Measurements from ENCODE around the gene LTB4R.
"Not testable (repeated sequence)": the region's sequence is repeated elsewhere in the genome, so short reads cannot be mapped to it uniquely, and the experiment has no call there.

The LTB4R gene

GRCh38 chr14:24323341-24323740 lies 12.0 kb downstream of the LTB4R start:
- no peak for DNase-seq (ENCODE audit: low read depth in 2 of 2)

GRCh38 chr14:24324024-24324423 lies 12.7 kb downstream of the LTB4R start:
- no peak for DNase-seq (ENCODE audit: low read depth in 2 of 2)

- no peak for DNase-seq (ENCODE audit: low read depth in 2 of 2)
Observed at GRCh38 chr14:24325041-24325530, 13.8 kb downstream of the LTB4R start.

- DNase-seq (ENCODE audit: low read depth in 2 of 2), result no peak
Observed at GRCh38 chr14:24325963-24326362, 14.7 kb downstream of the LTB4R start.

- DNase-seq (ENCODE audit: low read depth in 2 of 2), result no peak
Observed at GRCh38 chr14:24327303-24327702, 16.0 kb downstream of the LTB4R start.

GRCh38 chr14:24327914-24328313 lies 16.6 kb downstream of the LTB4R start:
- DNase-seq (ENCODE audit: low read depth in 2 of 2), result not testable (repeated sequence)

GRCh38 chr14:24329073-24329663 lies 17.9 kb downstream of the LTB4R start:
- DNase-seq (ENCODE audit: low read depth in 2 of 2), result no peak

- peak; percentile 33 to 58 for DNase-seq (ENCODE audit: low read depth in 2 of 2)
Observed at GRCh38 chr14:24329736-24330135, 18.4 kb downstream of the LTB4R start.

- no peak for DNase-seq (ENCODE audit: low read depth in 2 of 2)
Observed at GRCh38 chr14:24330973-24331674, 19.8 kb downstream of the LTB4R start.

GRCh38 chr14:24331731-24332267 lies 20.5 kb downstream of the LTB4R start:
- no peak for DNase-seq (ENCODE audit: low read depth in 2 of 2)

GRCh38 chr14:24332268-24332993 lies 21.1 kb downstream of the LTB4R start:
- peak; percentile 59 to 65 for DNase-seq (ENCODE audit: low read depth in 2 of 2)

- no peak for DNase-seq (ENCODE audit: low read depth in 2 of 2)
Observed at GRCh38 chr14:24334431-24335291, 23.4 kb downstream of the LTB4R start, which contains the start of gene ADCY4. Gene ADCY4 (minus strand): TSS chr14:24335071. CDS start chr14:24334652, 419 bp downstream.

- no peak for DNase-seq (ENCODE audit: low read depth in 2 of 2)
Observed at GRCh38 chr14:24335461-24336171, 24.3 kb downstream of the LTB4R start.

GRCh38 chr14:24337144-24337823 lies 26.0 kb downstream of the LTB4R start:
- DNase-seq (ENCODE audit: low read depth in 2 of 2), result no peak

GRCh38 chr14:24337824-24338175 lies 26.5 kb downstream of the LTB4R start:
- DNase-seq (ENCODE audit: low read depth in 2 of 2), result no peak

- DNase-seq (ENCODE audit: low read depth in 2 of 2), result no peak
Observed at GRCh38 chr14:24338843-24339242, 27.5 kb downstream of the LTB4R start.

GRCh38 chr14:24339284-24340151 lies 28.2 kb downstream of the LTB4R start, which contains the start of gene RIPK3:
Gene RIPK3 (minus strand): TSS chr14:24339991. CDS start chr14:24339826, 165 bp downstream.
- DNase-seq (ENCODE audit: low read depth in 2 of 2), result peak in 1 of 2 donors; percentile 51

GRCh38 chr14:24340606-24341005 lies 29.3 kb downstream of the LTB4R start:
- DNase-seq (ENCODE audit: low read depth in 2 of 2), result no peak

GRCh38 chr14:24342889-24343288 lies 31.6 kb downstream of the LTB4R start:
- no peak for DNase-seq (ENCODE audit: low read depth in 2 of 2)
